ENCODE data around the gene KCNQ5. TPM values are rescaled to one million over a fixed set of nuclear protein-coding genes. Genes with fewer than 3 reads are reported as not detected.

The KCNQ5 gene
- total RNA-seq, 4 donors from 2014 or later: 0.52 to 0.97 (median 0.59) TPM

DNA sequence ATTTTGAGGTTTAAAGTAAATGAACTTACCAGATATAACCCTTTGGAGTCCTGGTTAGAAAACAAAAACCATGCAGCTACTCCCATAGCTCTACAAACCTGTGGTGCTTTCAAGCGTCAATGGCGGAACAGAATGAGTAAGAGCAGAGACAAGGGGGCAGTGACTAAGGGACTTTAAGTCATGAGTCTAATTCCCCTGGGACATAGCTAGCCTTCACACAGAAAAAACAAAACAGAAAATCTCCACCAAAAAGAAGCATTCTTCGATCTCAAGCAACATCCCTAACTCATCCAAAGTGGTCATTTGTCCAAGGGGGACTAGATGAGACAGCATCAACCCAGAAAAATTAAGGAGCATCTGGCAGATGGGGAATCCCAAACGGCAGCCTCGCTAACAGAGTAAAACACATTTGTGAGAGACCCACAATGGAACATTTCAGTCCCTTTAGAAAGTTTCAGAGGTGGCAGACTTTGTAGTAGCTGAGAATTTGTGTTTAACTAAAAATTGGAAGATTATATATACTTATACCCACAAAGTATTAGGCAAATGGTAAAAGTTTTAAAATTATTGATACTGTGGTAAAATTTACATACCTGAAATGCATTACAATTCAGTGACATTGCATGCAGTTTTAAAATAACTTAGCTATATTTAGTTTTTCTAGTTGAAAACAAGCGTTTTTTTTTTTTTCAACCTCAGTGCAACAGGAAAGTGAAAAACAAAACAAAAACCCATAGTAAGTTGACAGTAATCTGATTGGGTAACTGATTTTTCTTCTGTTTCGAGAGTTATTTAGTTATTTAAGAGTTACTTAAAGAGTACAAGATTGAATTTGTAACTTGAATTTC, 67.5 kb downstream of the KCNQ5 start:
- WGBS, 2 donors: 79 to 82% methylated on average over 7 of the region's 7 CpGs
- intact Hi-C loops (cut with DNase I; ENCODE audit: low total_unique reads): no loop called here
- no peak for DNase-seq (ENCODE audit: low spot score in 2 of 2)
- no peak overlapping the region for H3K4me3 ChIP-seq (ENCODE audit: low read depth, poor library complexity, severe bottlenecking)
- no peak for TF ChIP-seq POLR2A (IDR thresholded peaks at IDR 0.05)
- TF ChIP-seq, protein P1, sequence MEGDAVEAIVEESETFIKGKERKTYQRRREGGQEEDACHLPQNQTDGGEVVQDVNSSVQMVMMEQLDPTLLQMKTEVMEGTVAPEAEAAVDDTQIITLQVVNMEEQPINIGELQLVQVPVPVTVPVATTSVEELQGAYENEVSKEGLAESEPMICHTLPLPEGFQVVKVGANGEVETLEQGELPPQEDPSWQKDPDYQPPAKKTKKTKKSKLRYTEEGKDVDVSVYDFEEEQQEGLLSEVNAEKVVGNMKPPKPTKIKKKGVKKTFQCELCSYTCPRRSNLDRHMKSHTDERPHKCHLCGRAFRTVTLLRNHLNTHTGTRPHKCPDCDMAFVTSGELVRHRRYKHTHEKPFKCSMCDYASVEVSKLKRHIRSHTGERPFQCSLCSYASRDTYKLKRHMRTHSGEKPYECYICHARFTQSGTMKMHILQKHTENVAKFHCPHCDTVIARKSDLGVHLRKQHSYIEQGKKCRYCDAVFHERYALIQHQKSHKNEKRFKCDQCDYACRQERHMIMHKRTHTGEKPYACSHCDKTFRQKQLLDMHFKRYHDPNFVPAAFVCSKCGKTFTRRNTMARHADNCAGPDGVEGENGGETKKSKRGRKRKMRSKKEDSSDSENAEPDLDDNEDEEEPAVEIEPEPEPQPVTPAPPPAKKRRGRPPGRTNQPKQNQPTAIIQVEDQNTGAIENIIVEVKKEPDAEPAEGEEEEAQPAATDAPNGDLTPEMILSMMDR (IDR thresholded peaks at IDR 0.05): no peak

DNA sequence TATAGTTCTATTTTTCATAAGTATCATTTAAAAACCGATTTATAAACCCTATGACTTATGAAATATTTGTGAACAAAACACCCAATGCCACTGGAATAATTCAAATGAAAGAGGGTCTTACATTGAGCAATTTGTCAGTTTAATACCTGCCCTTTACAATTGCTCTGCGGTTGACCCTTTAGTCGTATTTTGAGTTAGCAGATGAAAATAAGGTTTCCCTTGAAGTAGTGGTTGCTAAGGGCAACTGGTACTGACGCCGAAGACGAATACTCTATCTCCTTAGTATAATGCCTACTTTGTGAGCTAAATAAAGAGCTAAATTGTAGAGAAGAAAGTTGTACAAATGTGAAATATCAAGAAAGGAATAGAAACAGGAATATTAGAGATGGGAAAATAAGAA, 69.4 kb downstream of the KCNQ5 start:
- intact Hi-C loops (cut with DNase I; ENCODE audit: low total_unique reads): no loop called here
- H3K4me3 ChIP-seq (ENCODE audit: low read depth, poor library complexity, severe bottlenecking): no peak overlapping the region
- DNase-seq (ENCODE audit: low spot score in 2 of 2): no peak
- TF ChIP-seq, protein P1 (IDR thresholded peaks at IDR 0.05): no peak
- WGBS, 2 donors: 80% methylated on average over 6 of the region's 6 CpGs

DNA sequence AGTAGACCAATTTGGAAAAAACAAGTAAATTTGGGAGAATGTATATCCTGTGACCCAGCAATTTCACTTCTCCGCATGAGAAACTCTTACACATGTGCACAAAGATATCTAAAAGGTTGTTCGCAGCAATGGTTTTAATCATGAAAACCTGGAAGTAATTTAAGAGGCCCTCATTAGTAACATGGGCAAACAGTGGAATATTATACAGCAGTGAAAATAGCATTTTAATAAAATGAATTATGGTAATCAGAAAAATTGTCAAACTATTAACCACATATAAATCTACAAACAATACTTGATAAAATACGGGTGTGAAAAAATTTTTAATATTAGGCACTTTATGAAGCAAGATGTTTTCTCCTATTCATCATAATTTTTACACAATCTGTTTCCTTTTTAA, 74.2 kb downstream of the KCNQ5 start:
- no peak overlapping the region for H3K4me3 ChIP-seq (ENCODE audit: low read depth, poor library complexity, severe bottlenecking)
- 94 to 95% methylated on average over 3 of the region's 3 CpGs for WGBS, 2 donors
- TF ChIP-seq POLR2A (IDR thresholded peaks at IDR 0.05): no peak
- TF ChIP-seq, protein P1 (IDR thresholded peaks at IDR 0.05): no peak
- intact Hi-C loops (cut with DNase I; ENCODE audit: low total_unique reads): no loop called here
- no peak for DNase-seq (ENCODE audit: low spot score in 2 of 2)

DNA sequence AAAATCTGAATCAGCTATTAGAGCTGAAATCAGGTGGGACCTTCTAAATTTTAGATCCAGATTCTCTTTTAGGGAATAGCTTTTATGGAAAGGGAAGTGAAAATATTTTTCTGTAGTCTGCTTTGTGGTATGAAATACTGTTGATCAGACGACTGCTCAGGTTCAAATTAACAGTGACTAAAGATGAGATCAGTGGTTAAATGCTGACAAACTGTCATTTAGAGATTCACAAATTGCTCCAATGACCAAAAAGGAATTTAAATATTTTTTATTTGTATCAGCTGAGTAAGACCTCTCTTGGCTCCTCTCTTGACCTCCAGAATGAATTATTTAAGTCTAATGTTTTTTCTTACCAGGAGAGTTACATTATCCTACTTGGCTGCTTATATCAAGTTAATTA, 77.3 kb downstream of the KCNQ5 start:
- no peak for TF ChIP-seq POLR2A (IDR thresholded peaks at IDR 0.05)
- TF ChIP-seq, protein P1 (IDR thresholded peaks at IDR 0.05): no peak
- intact Hi-C loops (cut with DNase I; ENCODE audit: low total_unique reads): no loop called here
- no peak for DNase-seq (ENCODE audit: low spot score in 2 of 2)
- H3K4me3 ChIP-seq (ENCODE audit: low read depth, poor library complexity, severe bottlenecking): no peak overlapping the region
- WGBS, 2 donors: 51 to 52% methylated on average over 1 of the region's 1 CpG

DNA sequence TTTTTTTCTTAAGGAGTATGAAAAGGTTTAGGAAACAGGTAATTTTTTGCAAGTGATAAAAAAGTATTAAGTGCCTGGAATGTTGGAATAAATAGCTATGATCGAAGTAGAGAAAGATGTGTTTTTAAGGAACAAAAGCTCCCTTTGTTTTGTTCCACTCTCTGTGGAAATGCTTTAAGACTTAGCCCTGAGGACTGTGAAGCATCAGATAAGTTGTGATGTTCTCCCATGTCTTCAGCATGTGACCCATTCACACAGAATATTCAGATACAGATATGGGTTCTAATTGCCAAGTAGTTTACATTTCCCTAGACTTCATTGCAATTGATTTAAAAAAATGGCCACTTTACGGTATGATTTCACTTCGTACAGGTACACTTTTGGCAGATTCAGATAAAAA, 80.6 kb downstream of the KCNQ5 start:
- DNase-seq (ENCODE audit: low spot score in 2 of 2): no peak
- WGBS, 2 donors: 78 to 81% methylated on average over 3 of the region's 3 CpGs
- no peak for TF ChIP-seq POLR2A (IDR thresholded peaks at IDR 0.05)
- TF ChIP-seq, protein P1 (IDR thresholded peaks at IDR 0.05): no peak
- no peak overlapping the region for H3K4me3 ChIP-seq (ENCODE audit: low read depth, poor library complexity, severe bottlenecking)
- intact Hi-C loops (cut with DNase I; ENCODE audit: low total_unique reads): no loop called here

DNA sequence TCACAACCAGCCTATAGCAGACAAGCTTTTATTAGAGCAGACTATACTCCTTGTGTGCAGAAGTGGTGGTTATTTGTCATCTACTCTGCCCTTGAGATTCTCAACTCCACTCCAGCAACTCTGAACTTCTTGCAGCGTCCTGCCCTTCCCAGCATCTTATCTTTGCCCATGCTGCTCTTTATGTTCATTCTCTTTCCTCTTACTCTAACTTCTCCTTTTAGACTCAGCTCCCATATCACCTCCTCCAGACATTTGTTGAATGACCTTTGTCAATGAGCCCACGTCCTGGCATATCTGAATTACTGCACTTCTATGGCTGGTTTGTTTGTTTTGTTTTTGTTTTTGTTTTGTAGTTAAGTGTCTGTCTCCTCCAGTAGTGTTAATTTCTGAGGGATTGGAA, 81.2 kb downstream of the KCNQ5 start:
- TF ChIP-seq POLR2A (IDR thresholded peaks at IDR 0.05): no peak
- TF ChIP-seq, protein P1 (IDR thresholded peaks at IDR 0.05): no peak
- intact Hi-C loops (cut with DNase I; ENCODE audit: low total_unique reads): no loop called here
- H3K4me3 ChIP-seq (ENCODE audit: low read depth, poor library complexity, severe bottlenecking): no peak overlapping the region
- WGBS, 2 donors: 58 to 63% methylated on average over 2 of the region's 2 CpGs
- no peak for DNase-seq (ENCODE audit: low spot score in 2 of 2)
